ENCODE results near the gene UCP1. TPM values are rescaled to one million over a fixed set of nuclear protein-coding genes. Genes with fewer than 3 reads are reported as not detected.
A peak's percentile ranks its signal among the peaks of the same experiment; 100 is the strongest.

Gene UCP1
- not detected for total RNA-seq
- long read RNA-seq: 0 reads

GRCh38 chr4:140568507-140569306, at the start of gene UCP1:
UCP1 (minus strand) TSS chr4:140568961; CDS start chr4:140568729, 232 bp downstream.
- peaks cover 9% of the 10 kb centered on the region for H3K4me1 ChIP-seq
- peaks cover 46% of the 10 kb centered on the region for H3K27me3 ChIP-seq
- ATAC-seq (peak; percentile 86), DNase-seq (peak; percentile 71)
- no peaks in the 10 kb centered on the region for H3K9me3 ChIP-seq
- no peaks in the 10 kb centered on the region for H3K36me3 ChIP-seq
- TF ChIP-seq, protein P1, sequence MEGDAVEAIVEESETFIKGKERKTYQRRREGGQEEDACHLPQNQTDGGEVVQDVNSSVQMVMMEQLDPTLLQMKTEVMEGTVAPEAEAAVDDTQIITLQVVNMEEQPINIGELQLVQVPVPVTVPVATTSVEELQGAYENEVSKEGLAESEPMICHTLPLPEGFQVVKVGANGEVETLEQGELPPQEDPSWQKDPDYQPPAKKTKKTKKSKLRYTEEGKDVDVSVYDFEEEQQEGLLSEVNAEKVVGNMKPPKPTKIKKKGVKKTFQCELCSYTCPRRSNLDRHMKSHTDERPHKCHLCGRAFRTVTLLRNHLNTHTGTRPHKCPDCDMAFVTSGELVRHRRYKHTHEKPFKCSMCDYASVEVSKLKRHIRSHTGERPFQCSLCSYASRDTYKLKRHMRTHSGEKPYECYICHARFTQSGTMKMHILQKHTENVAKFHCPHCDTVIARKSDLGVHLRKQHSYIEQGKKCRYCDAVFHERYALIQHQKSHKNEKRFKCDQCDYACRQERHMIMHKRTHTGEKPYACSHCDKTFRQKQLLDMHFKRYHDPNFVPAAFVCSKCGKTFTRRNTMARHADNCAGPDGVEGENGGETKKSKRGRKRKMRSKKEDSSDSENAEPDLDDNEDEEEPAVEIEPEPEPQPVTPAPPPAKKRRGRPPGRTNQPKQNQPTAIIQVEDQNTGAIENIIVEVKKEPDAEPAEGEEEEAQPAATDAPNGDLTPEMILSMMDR (IDR thresholded peaks at IDR 0.05): no peak
- peak within 1 kb of the TSS; percentile 59 for H3K4me3 ChIP-seq
- intact Hi-C loops (cut with DNase I): no loop called here
- no peak within 1 kb of the TSS for H3K27ac ChIP-seq

- Histone ChIP-seq H3K4me3 (no peak overlapping the region), H3K9me3 (no peaks in the 10 kb centered on the region), H3K27ac (no peak overlapping the region), H3K4me1 (no peaks in the 10 kb centered on the region), H3K36me3 (peaks cover 8% of the 10 kb centered on the region), H3K27me3 (no peaks in the 10 kb centered on the region)
- intact Hi-C loops (cut with DNase I): no loop called here
- DNase-seq: no peak
- TF ChIP-seq, protein P1 (IDR thresholded peaks at IDR 0.05): no peak
- ATAC-seq: peak; percentile 47
Observed at GRCh38 chr4:140617499-140618248, 48.9 kb upstream of the UCP1 start.

GRCh38 chr4:140615451-140615850, 46.7 kb upstream of the UCP1 start:
- intact Hi-C loops (cut with DNase I): no loop called here
- Histone ChIP-seq H3K36me3 (no peaks in the 10 kb centered on the region), H3K4me1 (no peaks in the 10 kb centered on the region), H3K9me3 (no peaks in the 10 kb centered on the region), H3K4me3 (no peak overlapping the region), H3K27me3 (no peaks in the 10 kb centered on the region), H3K27ac (no peak overlapping the region)
- no peak for ATAC-seq
- DNase-seq: no peak
- TF ChIP-seq, protein P1 (IDR thresholded peaks at IDR 0.05): no peak

DNA sequence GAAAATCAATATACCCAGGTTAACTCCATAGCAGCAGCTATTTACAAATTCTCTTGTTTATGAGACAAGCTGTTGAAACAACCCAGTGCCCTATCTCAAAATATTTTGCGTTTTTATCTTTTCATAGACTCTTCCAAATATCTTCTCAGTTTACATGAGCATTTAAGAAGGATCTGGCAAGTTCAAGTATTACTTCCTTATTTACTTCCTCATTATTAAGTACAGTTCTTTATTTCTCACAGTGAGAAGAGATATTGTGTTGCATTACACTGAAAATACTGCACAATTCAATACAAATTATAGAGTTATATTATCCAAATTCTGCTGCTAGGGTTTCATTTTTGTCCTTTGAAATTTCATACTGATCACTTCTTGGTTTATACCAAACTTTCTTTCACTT, 43.6 kb upstream of the UCP1 start:
- H3K27me3 ChIP-seq: no peaks in the 10 kb centered on the region
- no peak overlapping the region for H3K4me3 ChIP-seq
- TF ChIP-seq, protein P1 (IDR thresholded peaks at IDR 0.05): no peak
- DNase-seq: no peak
- H3K9me3 ChIP-seq: no peaks in the 10 kb centered on the region
- ATAC-seq: no peak
- H3K4me1 ChIP-seq: no peaks in the 10 kb centered on the region
- intact Hi-C loops (cut with DNase I): no loop called here
- H3K36me3 ChIP-seq: no peaks in the 10 kb centered on the region
- no peak overlapping the region for H3K27ac ChIP-seq

- no peaks in the 10 kb centered on the region for H3K36me3 ChIP-seq
- H3K27ac ChIP-seq: no peak overlapping the region
- no peaks in the 10 kb centered on the region for H3K4me1 ChIP-seq
- DNase-seq (no peak), ATAC-seq (no peak)
- TF ChIP-seq, protein P1 (IDR thresholded peaks at IDR 0.05): no peak
- no peaks in the 10 kb centered on the region for H3K27me3 ChIP-seq
- H3K4me3 ChIP-seq: no peak overlapping the region
- no peaks in the 10 kb centered on the region for H3K9me3 ChIP-seq
- intact Hi-C loops (cut with DNase I): no loop called here
Observed at GRCh38 chr4:140611854-140612253, 43.1 kb upstream of the UCP1 start.

Data from upper lobe of right lung (tissue), 1 donor.